HG03558 (cell line): ENCODE results near the gene MRPS9.

Source experiments
- ATAC-seq: cut with Tn5 transposase; IDR thresholded peaks from one replicate; pipeline ENCODE4 v1.9.1; 2021; ENCODE audit warnings: moderate number of reproducible peaks; ENCODE audit not compliant: unreplicated experiment; ENCODE audit errors: extremely low read depth

The MRPS9 gene

GRCh38 chr2:105144941-105145300, 107.1 kb downstream of the MRPS9 start:
- peak; percentile 53 for ATAC-seq

- ATAC-seq, result no peak
These were observed 111.4 kb downstream of the MRPS9 start for GRCh38 chr2:105149272-105149671.
